ENCODE results near the gene PMP22. TPM values are rescaled to one million over a fixed set of nuclear protein-coding genes. Genes with fewer than 3 reads are reported as not detected.

Gene PMP22
- total and polyA plus RNA-seq, 5 donors from 2014 or later: not detected

- no peak overlapping the region for H3K4me3 ChIP-seq (ENCODE audit: low read depth, low read length)
- H3K4me3 Mint-ChIP-seq: no peak overlapping the region
- no peak overlapping the region for H3K27ac Mint-ChIP-seq
- no peak overlapping the region for H3K27ac ChIP-seq (ENCODE audit: insufficient read depth, low read length, poor library complexity, severe bottlenecking)
- no peaks in the 10 kb centered on the region for H3K36me3 ChIP-seq (ENCODE audit: control insufficient read depth, insufficient read depth, low read length)
- no peaks in the 10 kb centered on the region for H3K36me3 Mint-ChIP-seq
- peaks cover 5% of the 10 kb centered on the region in 2 experiments for H3K9me3 ChIP-seq (ENCODE audit: control insufficient read depth in 2 of 2, low read length in 2 of 2)
- DNase-seq (no peak), ATAC-seq (ENCODE audit: low read depth in 2 of 2) (no peak)
- H3K27me3 Mint-ChIP-seq: peaks cover 13% of the 10 kb centered on the region
- peaks cover 5% of the 10 kb centered on the region for H3K27me3 ChIP-seq (ENCODE audit: control insufficient read depth, insufficient read depth, low read length)
- peaks cover 0 to 26% (median 9%) of the 10 kb centered on the region in 7 donors for H3K9me3 Mint-ChIP-seq
- H3K4me1 ChIP-seq (ENCODE audit: control insufficient read depth, insufficient read depth, low read length, poor library complexity, severe bottlenecking): no peaks in the 10 kb centered on the region
- no peaks in the 10 kb centered on the region for H3K4me1 Mint-ChIP-seq
Measured at GRCh38 chr17:15197229-15197628, 67.9 kb downstream of the PMP22 start.

GRCh38 chr17:15194859-15195277 lies 70.3 kb downstream of the PMP22 start:
- H3K4me1 Mint-ChIP-seq: no peaks in the 10 kb centered on the region
- H3K36me3 Mint-ChIP-seq: no peaks in the 10 kb centered on the region
- H3K27me3 Mint-ChIP-seq: peaks cover 18% of the 10 kb centered on the region
- peaks cover 0 to 12% (median 5%) of the 10 kb centered on the region in 7 donors for H3K9me3 Mint-ChIP-seq
- Histone ChIP-seq H3K4me3 (ENCODE audit: low read depth, low read length) (no peak overlapping the region), H3K27ac (ENCODE audit: insufficient read depth, low read length, poor library complexity, severe bottlenecking) (no peak overlapping the region), H3K4me1 (ENCODE audit: control insufficient read depth, insufficient read depth, low read length, poor library complexity, severe bottlenecking) (no peaks in the 10 kb centered on the region), H3K9me3 (ENCODE audit: control insufficient read depth in 2 of 2, low read length in 2 of 2) (peaks cover 2 to 5% of the 10 kb centered on the region in 2 experiments), H3K27me3 (ENCODE audit: control insufficient read depth, insufficient read depth, low read length) (peaks cover 5% of the 10 kb centered on the region), H3K36me3 (ENCODE audit: control insufficient read depth, insufficient read depth, low read length) (no peaks in the 10 kb centered on the region)
- H3K27ac Mint-ChIP-seq: no peak overlapping the region
- no peak overlapping the region for H3K4me3 Mint-ChIP-seq
- ATAC-seq (ENCODE audit: low read depth in 2 of 2): no peak
- DNase-seq: no peak

GRCh38 chr17:15185625-15185991 lies 79.5 kb downstream of the PMP22 start:
- Histone ChIP-seq H3K9me3 (ENCODE audit: control insufficient read depth in 2 of 2, low read length in 2 of 2) (no peaks in the 10 kb centered on the region), H3K27me3 (ENCODE audit: control insufficient read depth, insufficient read depth, low read length) (no peaks in the 10 kb centered on the region), H3K36me3 (ENCODE audit: control insufficient read depth, insufficient read depth, low read length) (no peaks in the 10 kb centered on the region), H3K4me3 (ENCODE audit: low read depth, low read length) (no peak overlapping the region), H3K27ac (ENCODE audit: insufficient read depth, low read length, poor library complexity, severe bottlenecking) (no peak overlapping the region), H3K4me1 (ENCODE audit: control insufficient read depth, insufficient read depth, low read length, poor library complexity, severe bottlenecking) (no peaks in the 10 kb centered on the region)
- ATAC-seq (ENCODE audit: low read depth in 2 of 2) (no peak), DNase-seq (no peak)
- Mint-ChIP-seq H3K27ac (no peak overlapping the region), H3K27me3 (peaks cover 10% of the 10 kb centered on the region), H3K9me3 (peaks cover 0 to 2% (median 0%) of the 10 kb centered on the region in 7 donors), H3K36me3 (no peaks in the 10 kb centered on the region), H3K4me1 (no peaks in the 10 kb centered on the region), H3K4me3 (no peak overlapping the region)

GRCh38 chr17:15184872-15185624 lies 80.1 kb downstream of the PMP22 start:
- Histone ChIP-seq H3K36me3 (ENCODE audit: control insufficient read depth, insufficient read depth, low read length) (no peaks in the 10 kb centered on the region), H3K27ac (ENCODE audit: insufficient read depth, low read length, poor library complexity, severe bottlenecking) (no peak overlapping the region), H3K9me3 (ENCODE audit: control insufficient read depth in 2 of 2, low read length in 2 of 2) (no peaks in the 10 kb centered on the region), H3K4me3 (ENCODE audit: low read depth, low read length) (no peak overlapping the region), H3K27me3 (ENCODE audit: control insufficient read depth, insufficient read depth, low read length) (no peaks in the 10 kb centered on the region), H3K4me1 (ENCODE audit: control insufficient read depth, insufficient read depth, low read length, poor library complexity, severe bottlenecking) (no peaks in the 10 kb centered on the region)
- DNase-seq: no peak
- Mint-ChIP-seq H3K27ac (no peak overlapping the region), H3K4me3 (no peak overlapping the region), H3K9me3 (peaks cover 0 to 2% (median 0%) of the 10 kb centered on the region in 7 donors), H3K36me3 (no peaks in the 10 kb centered on the region), H3K27me3 (peaks cover 10% of the 10 kb centered on the region), H3K4me1 (no peaks in the 10 kb centered on the region)
- ATAC-seq (ENCODE audit: low read depth in 2 of 2): no peak

- no peaks in the 10 kb centered on the region for H3K36me3 Mint-ChIP-seq
- no peaks in the 10 kb centered on the region for H3K27me3 ChIP-seq (ENCODE audit: control insufficient read depth, insufficient read depth, low read length)
Measured at GRCh38 chr17:15181816-15182215, 83.3 kb downstream of the PMP22 start.

GRCh38 chr17:15181333-15181732 lies 83.8 kb downstream of the PMP22 start:
- H3K27ac Mint-ChIP-seq: no peak overlapping the region
- Histone ChIP-seq H3K27me3 (ENCODE audit: control insufficient read depth, insufficient read depth, low read length) (no peaks in the 10 kb centered on the region), H3K4me3 (ENCODE audit: low read depth, low read length) (no peak overlapping the region), H3K9me3 (ENCODE audit: control insufficient read depth in 2 of 2, low read length in 2 of 2) (no peaks in the 10 kb centered on the region), H3K4me1 (ENCODE audit: control insufficient read depth, insufficient read depth, low read length, poor library complexity, severe bottlenecking) (no peaks in the 10 kb centered on the region), H3K27ac (ENCODE audit: insufficient read depth, low read length, poor library complexity, severe bottlenecking) (no peak overlapping the region), H3K36me3 (ENCODE audit: control insufficient read depth, insufficient read depth, low read length) (no peaks in the 10 kb centered on the region)
- H3K36me3 Mint-ChIP-seq: no peaks in the 10 kb centered on the region
- ATAC-seq (ENCODE audit: low read depth in 2 of 2) (no peak), DNase-seq (no peak)
- no peak overlapping the region for H3K4me3 Mint-ChIP-seq
- H3K27me3 Mint-ChIP-seq: peaks cover 6% of the 10 kb centered on the region
- peaks cover 0 to 2% (median 0%) of the 10 kb centered on the region in 7 donors for H3K9me3 Mint-ChIP-seq
- no peaks in the 10 kb centered on the region for H3K4me1 Mint-ChIP-seq

More at GRCh38 chr17:15181816-15182215, 83.3 kb downstream of the PMP22 start:
- no peak overlapping the region for H3K4me3 ChIP-seq (ENCODE audit: low read depth, low read length)
- no peak overlapping the region for H3K27ac ChIP-seq (ENCODE audit: insufficient read depth, low read length, poor library complexity, severe bottlenecking)
- Mint-ChIP-seq H3K27ac (no peak overlapping the region), H3K4me3 (no peak overlapping the region), H3K27me3 (peaks cover 6% of the 10 kb centered on the region), H3K4me1 (no peaks in the 10 kb centered on the region), H3K9me3 (peaks cover 0 to 2% (median 0%) of the 10 kb centered on the region in 7 donors)
- no peaks in the 10 kb centered on the region for H3K36me3 ChIP-seq (ENCODE audit: control insufficient read depth, insufficient read depth, low read length)
- H3K4me1 ChIP-seq (ENCODE audit: control insufficient read depth, insufficient read depth, low read length, poor library complexity, severe bottlenecking): no peaks in the 10 kb centered on the region
- ATAC-seq (ENCODE audit: low read depth in 2 of 2) (no peak), DNase-seq (no peak)
- H3K9me3 ChIP-seq (ENCODE audit: control insufficient read depth in 2 of 2, low read length in 2 of 2): no peaks in the 10 kb centered on the region

- Histone ChIP-seq H3K4me3 (ENCODE audit: low read depth, low read length) (no peak overlapping the region), H3K4me1 (ENCODE audit: control insufficient read depth, insufficient read depth, low read length, poor library complexity, severe bottlenecking) (no peaks in the 10 kb centered on the region), H3K27me3 (ENCODE audit: control insufficient read depth, insufficient read depth, low read length) (no peaks in the 10 kb centered on the region), H3K27ac (ENCODE audit: insufficient read depth, low read length, poor library complexity, severe bottlenecking) (no peak overlapping the region), H3K36me3 (ENCODE audit: control insufficient read depth, insufficient read depth, low read length) (no peaks in the 10 kb centered on the region), H3K9me3 (ENCODE audit: control insufficient read depth in 2 of 2, low read length in 2 of 2) (no peaks in the 10 kb centered on the region)
- DNase-seq (no peak), ATAC-seq (ENCODE audit: low read depth in 2 of 2) (no peak)
- Mint-ChIP-seq H3K4me3 (no peak overlapping the region), H3K27me3 (peaks cover 6% of the 10 kb centered on the region), H3K4me1 (no peaks in the 10 kb centered on the region), H3K9me3 (peaks cover 0 to 2% (median 0%) of the 10 kb centered on the region in 7 donors), H3K36me3 (no peaks in the 10 kb centered on the region), H3K27ac (no peak overlapping the region)
Measured at GRCh38 chr17:15180121-15180561, 85.0 kb downstream of the PMP22 start.
